Measurements from ENCODE around the gene CCDC66. TPM values are rescaled to one million over a fixed set of nuclear protein-coding genes. Genes with fewer than 3 reads are reported as not detected.

CCDC66 gene
- total RNA-seq, 2 donors from 2014 or later, result 12.5 to 17.8 TPM

GRCh38 chr3:56613016-56613415, 56.0 kb downstream of the CCDC66 start:
- TF ChIP-seq, protein P1, sequence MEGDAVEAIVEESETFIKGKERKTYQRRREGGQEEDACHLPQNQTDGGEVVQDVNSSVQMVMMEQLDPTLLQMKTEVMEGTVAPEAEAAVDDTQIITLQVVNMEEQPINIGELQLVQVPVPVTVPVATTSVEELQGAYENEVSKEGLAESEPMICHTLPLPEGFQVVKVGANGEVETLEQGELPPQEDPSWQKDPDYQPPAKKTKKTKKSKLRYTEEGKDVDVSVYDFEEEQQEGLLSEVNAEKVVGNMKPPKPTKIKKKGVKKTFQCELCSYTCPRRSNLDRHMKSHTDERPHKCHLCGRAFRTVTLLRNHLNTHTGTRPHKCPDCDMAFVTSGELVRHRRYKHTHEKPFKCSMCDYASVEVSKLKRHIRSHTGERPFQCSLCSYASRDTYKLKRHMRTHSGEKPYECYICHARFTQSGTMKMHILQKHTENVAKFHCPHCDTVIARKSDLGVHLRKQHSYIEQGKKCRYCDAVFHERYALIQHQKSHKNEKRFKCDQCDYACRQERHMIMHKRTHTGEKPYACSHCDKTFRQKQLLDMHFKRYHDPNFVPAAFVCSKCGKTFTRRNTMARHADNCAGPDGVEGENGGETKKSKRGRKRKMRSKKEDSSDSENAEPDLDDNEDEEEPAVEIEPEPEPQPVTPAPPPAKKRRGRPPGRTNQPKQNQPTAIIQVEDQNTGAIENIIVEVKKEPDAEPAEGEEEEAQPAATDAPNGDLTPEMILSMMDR (IDR thresholded peaks at IDR 0.05), result no peak
- DNase-seq (ENCODE audit: low spot score), result no peak
- Histone ChIP-seq H3K9me3 (no peaks in the 10 kb centered on the region), H3K36me3 (peaks cover 36% of the 10 kb centered on the region), H3K4me1 (peaks cover 0 to 11% of the 10 kb centered on the region in 2 donors), H3K4me3 (no peak overlapping the region), H3K27me3 (no peaks in the 10 kb centered on the region), H3K27ac (no peak overlapping the region)

DNA sequence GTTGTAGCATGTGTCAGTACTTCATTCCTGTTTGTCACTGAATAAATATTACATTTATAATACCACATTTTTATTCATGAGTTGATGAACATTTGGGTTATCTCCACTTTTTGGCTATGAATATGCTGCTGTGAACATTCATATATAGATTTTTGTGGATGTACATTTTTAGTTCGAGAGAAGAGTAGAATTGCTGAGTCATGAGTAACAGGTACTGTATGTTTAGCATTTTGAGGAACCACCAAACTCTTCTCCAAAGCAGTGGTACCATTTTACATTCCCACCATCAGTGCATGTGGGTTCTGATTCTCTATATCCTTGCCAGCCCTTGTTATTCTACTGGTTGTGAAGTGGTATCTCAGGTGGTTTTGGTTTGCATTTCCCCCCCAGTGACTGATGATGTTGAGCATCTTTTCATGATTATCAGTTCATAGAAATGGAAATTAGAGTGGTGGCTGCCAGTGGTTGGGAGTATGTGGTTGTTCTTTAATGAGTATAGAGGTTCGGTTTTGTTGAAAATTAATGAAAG, 59.6 kb downstream of the CCDC66 start:
- Histone ChIP-seq H3K27ac (no peak overlapping the region), H3K4me3 (no peak overlapping the region), H3K4me1 (no peaks in the 10 kb centered on the region), H3K36me3 (peaks cover 69% of the 10 kb centered on the region), H3K9me3 (no peaks in the 10 kb centered on the region), H3K27me3 (no peaks in the 10 kb centered on the region)
- TF ChIP-seq, protein P1 (IDR thresholded peaks at IDR 0.05), result no peak
- no peak for DNase-seq (ENCODE audit: low spot score)

- TF ChIP-seq, protein P1 (IDR thresholded peaks at IDR 0.05), result no peak
- Histone ChIP-seq H3K4me3 (no peak overlapping the region), H3K27me3 (no peaks in the 10 kb centered on the region), H3K27ac (no peak overlapping the region), H3K36me3 (peaks cover 75% of the 10 kb centered on the region), H3K4me1 (no peaks in the 10 kb centered on the region), H3K9me3 (no peaks in the 10 kb centered on the region)
- DNase-seq (ENCODE audit: low spot score), result no peak
Measured at GRCh38 chr3:56620371-56620770, 63.4 kb downstream of the CCDC66 start.

- H3K4me1 ChIP-seq, result no peaks in the 10 kb centered on the region
- H3K27ac ChIP-seq, result no peak overlapping the region
- no peaks in the 10 kb centered on the region for H3K9me3 ChIP-seq
- DNase-seq (ENCODE audit: low spot score), result no peak
- H3K4me3 ChIP-seq, result no peak overlapping the region
- TF ChIP-seq, protein P1 (IDR thresholded peaks at IDR 0.05), result no peak
- no peaks in the 10 kb centered on the region for H3K27me3 ChIP-seq
- H3K36me3 ChIP-seq, result peaks cover 68% of the 10 kb centered on the region
Measured at GRCh38 chr3:56621681-56622080, 64.7 kb downstream of the CCDC66 start.

DNA sequence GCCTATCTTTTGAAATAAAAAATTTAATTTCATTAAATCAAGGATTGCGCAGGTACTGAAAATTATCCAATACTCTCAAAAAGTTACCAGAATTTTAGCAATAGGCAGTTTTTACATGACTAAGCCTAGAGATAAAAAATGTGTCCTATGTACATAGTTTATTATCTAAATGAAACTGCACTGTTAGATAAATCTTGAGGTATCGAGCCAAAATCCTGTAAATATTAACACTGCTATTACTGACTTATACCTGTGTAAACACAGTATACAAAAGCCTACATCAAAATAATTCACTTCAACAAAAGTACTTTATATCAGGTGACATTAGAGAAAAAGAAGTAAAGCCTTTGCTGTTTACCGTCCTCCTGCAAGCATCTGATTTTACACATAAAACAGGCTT, 65.4 kb downstream of the CCDC66 start:
- no peak for DNase-seq (ENCODE audit: low spot score)
- H3K36me3 ChIP-seq, result peaks cover 64% of the 10 kb centered on the region
- no peaks in the 10 kb centered on the region for H3K27me3 ChIP-seq
- no peaks in the 10 kb centered on the region for H3K9me3 ChIP-seq
- no peaks in the 10 kb centered on the region for H3K4me1 ChIP-seq
- TF ChIP-seq, protein P1 (IDR thresholded peaks at IDR 0.05), result no peak
- H3K27ac ChIP-seq, result no peak overlapping the region
- no peak overlapping the region for H3K4me3 ChIP-seq

GRCh38 chr3:56624725-56625124, 67.8 kb downstream of the CCDC66 start:
- Histone ChIP-seq H3K4me1 (peaks cover 0 to 5% of the 10 kb centered on the region in 2 donors), H3K36me3 (peaks cover 51% of the 10 kb centered on the region), H3K27ac (no peak overlapping the region), H3K9me3 (no peaks in the 10 kb centered on the region), H3K27me3 (no peaks in the 10 kb centered on the region), H3K4me3 (no peak overlapping the region)
- DNase-seq (ENCODE audit: low spot score), result no peak
- TF ChIP-seq, protein P1 (IDR thresholded peaks at IDR 0.05), result no peak
